HUDEP-2 (cell line): ENCODE measurements around the gene FAM78A.

Experiments used
- DNase-seq, 76 experiments: peaks; one replicate each; lab custom pipeline; 2025; ENCODE audit not compliant: unreplicated experiment in 76 of 76; lab: John Stamatoyannopoulos, UW

FAM78A gene

GRCh38 chr9:131276094-131276888, at the start of gene FAM78A:
Gene FAM78A, minus strand, starts transcription at chr9:131276510. Its CDS starts 331 bp downstream, at chr9:131276179.
- peak in 39 of 76 experiments; percentile 7 to 60 (median 27) for DNase-seq

GRCh38 chr9:131324736-131325679, 48.7 kb upstream of the FAM78A start:
- no peak for DNase-seq

- no peak for DNase-seq
These were observed 47.3 kb upstream of the FAM78A start for GRCh38 chr9:131323629-131324028.

GRCh38 chr9:131320031-131320685, 43.8 kb upstream of the FAM78A start:
- DNase-seq, result no peak

- DNase-seq, result no peak
These were observed 43.2 kb upstream of the FAM78A start for GRCh38 chr9:131319486-131319885.

GRCh38 chr9:131318231-131319085, 42.1 kb upstream of the FAM78A start:
- DNase-seq, result no peak

- DNase-seq, result peak in 3 of 76 experiments; percentile 7 to 35 (median 19)
These were observed 36.8 kb upstream of the FAM78A start for GRCh38 chr9:131312822-131313770.

- DNase-seq, result no peak
These were observed 35.9 kb upstream of the FAM78A start for GRCh38 chr9:131312246-131312645.

- no peak for DNase-seq
These were observed 34.7 kb upstream of the FAM78A start for GRCh38 chr9:131310833-131311554.

- no peak for DNase-seq
These were observed 33.4 kb upstream of the FAM78A start for GRCh38 chr9:131309530-131310276.

- DNase-seq, result no peak
These were observed 32.7 kb upstream of the FAM78A start for GRCh38 chr9:131308906-131309529.

- DNase-seq, result no peak
These were observed 32.1 kb upstream of the FAM78A start for GRCh38 chr9:131308452-131308851.

- no peak for DNase-seq
These were observed 31.7 kb upstream of the FAM78A start for GRCh38 chr9:131307974-131308373.

GRCh38 chr9:131306397-131307004, 30.2 kb upstream of the FAM78A start:
- no peak for DNase-seq

GRCh38 chr9:131304676-131305355, 28.5 kb upstream of the FAM78A start:
- peak in 8 of 76 experiments; percentile 11 to 48 (median 18) for DNase-seq
